ENCODE results near the gene ITGB2. TPM values are rescaled to one million over a fixed set of nuclear protein-coding genes. Genes with fewer than 3 reads are reported as not detected.

Gene ITGB2
- total RNA-seq, 4 donors from 2014 or later = 55.8 to 1,044 (median 162) TPM

DNA sequence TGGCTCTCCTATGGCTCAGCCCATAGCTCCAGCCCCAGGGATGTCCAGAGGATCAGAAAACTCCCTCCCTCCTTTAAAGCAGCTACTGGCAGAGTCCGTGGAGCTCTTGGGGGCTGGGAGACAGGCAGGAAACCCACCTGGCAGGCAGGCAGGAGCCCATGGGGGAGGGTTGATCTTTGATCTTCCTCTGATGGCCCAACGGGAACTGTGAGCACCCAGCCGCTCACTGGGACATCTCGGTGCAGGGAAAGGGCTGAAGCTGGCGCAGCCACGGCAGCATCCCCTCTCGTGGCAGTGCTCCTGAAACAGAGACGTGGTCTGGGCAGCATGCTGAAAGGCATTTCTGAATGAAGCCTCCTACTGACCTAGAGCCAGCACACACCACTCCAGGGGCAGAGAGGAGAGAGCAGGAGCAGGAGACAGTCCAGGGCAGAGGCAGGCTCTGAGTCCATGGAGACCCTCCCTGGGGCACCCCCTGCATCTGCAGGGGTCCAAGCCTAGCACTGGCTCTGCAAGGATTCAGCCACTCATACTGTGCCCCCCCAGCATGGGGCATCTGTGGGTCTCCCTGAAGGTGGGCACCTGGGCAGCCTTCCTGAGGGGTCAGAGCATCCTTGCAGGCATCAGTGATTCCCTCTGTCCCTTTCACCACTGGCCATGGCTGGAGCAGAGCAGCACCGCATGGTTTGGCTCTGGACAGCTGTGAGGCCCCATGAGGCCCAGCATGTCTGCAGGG lies 14.3 kb upstream of the ITGB2 start:
- TF ChIP-seq CTCF (IDR thresholded peaks at IDR 0.05; ENCODE audit: low read depth) = no peak

DNA sequence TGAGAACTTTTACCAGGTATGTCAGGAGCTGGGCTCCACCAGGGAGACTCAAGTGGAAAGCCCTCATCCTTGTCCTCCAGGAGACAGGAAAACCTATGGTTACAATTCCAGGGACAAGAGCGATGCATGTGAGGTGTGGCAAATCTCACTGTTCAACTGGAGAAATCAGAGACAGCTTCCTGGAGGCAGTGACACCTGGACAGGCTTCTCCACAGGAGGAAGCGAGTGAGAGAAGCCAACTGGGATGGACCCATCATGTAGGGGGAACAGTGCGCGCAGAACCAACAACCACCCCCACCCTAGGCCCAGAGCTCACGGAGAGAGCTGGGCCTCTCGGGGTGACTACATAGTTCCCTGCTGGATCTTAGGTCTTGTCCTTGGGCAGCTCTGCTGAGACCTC lies 13.6 kb upstream of the ITGB2 start:
- no peak for TF ChIP-seq CTCF (IDR thresholded peaks at IDR 0.05; ENCODE audit: low read depth)

DNA sequence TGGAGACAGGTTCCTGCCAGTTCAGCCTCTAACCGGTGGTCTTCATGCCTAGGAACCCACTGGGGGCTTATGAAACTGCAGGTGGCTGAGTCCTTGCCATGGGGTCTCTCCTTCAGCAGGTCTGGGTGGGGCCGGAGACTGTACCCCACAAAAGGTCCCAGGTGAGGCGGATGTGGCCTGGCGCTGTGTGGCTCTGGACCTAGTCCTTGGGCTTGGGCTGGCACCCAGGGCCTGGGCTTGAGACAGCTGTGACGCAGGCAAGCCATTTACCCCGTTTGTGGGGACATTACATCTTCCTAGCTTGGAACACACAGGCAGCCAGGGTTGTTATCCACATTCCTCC lies 13.2 kb upstream of the ITGB2 start:
- TF ChIP-seq CTCF (IDR thresholded peaks at IDR 0.05; ENCODE audit: low read depth) = no peak

DNA sequence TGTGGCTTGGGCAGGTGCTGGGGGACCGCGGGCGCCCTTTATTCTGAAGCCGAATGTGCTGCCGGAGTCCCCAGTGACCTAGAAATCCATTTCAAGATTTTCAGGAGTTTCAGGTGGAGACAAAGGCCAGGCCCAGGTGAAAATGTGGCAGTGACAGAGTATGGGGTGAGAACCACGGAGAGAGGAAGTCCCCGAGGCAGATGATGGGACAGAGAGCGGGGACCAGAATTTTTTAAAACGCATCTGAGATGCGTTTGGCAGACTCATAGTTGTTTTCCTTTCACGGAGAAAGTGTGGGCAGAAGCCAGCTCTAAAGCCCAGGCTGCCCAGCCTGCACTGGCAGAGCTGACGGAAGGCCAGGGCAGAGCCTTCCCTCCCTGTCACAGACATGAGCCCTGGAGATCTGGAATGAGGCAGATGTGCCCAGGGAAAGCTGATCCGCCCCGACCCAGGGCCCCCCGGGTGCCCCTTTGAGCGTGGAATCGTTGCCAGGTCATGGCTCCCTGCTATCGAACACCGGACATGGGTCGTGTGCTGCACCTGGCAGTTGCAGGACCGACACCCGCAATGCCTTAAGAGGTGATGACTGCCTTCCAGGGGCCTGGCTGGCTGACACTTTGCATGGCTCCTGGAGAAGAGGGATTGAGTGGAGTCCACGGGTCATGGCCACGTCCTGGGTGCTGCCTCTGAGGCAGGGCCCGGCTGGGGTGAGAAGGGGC lies 12.7 kb upstream of the ITGB2 start:
- TF ChIP-seq CTCF (IDR thresholded peaks at IDR 0.05; ENCODE audit: low read depth) = no peak

- TF ChIP-seq CTCF (IDR thresholded peaks at IDR 0.05; ENCODE audit: low read depth) = no peak
Observed at GRCh38 chr21:44932408-44933181, 11.9 kb upstream of the ITGB2 start.

DNA sequence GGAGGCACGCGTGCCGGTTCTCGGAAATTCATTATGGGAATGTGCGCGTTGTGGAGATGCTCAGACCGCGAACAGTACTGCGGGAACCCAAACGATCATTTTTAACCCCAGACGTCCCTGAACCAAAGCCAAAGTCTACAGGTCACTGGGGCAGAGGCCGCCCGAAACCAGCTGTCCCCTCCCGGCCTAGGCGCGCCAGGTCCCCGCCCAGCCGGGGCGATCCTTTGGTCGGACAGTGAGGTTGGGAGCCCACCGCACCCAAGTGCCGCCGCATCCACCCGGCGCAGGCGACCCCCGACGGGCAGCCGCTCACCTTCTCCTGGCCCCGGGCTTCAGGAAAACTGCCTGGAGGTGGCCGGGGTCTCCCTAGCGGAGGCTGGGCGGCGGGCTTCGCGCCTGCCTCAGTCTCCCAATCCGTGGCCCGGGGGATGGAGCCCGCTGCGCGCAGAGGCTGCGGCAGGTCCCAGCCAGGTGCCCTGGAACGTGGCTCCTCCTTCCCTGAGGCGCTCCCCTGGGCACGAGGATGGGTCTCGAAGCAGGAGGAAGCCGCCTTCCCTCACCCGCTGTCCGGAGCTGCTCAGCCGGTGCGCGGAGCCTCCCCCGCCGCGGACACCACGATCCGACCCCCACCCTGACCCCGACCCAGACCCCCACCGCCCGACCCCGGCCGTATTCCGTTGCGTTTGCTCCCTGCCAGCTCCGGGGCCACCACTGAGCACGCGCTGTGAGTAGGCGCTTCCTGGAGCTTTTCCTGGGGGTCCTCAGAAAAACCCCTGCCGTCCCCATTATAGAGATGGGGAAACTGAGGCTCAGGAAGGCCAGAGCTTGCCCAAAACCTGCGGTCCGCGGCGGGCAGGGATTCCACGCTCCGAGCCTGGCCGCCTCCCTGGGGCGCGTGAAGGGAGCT lies 11.1 kb upstream of the ITGB2 start:
- no peak for TF ChIP-seq CTCF (IDR thresholded peaks at IDR 0.05; ENCODE audit: low read depth)
